CD4-positive, alpha-beta T cell treated with Interleukin-12 subunit alpha and Interleukin-12 subunit beta, for 1 hour (primary cell): Measurements from ENCODE around the gene ZNF165.
A peak's percentile ranks its signal among the peaks of the same experiment; 100 is the strongest.
"Not testable (repeated sequence)": the region's sequence is repeated elsewhere in the genome, so short reads cannot be mapped to it uniquely, and the experiment has no call there.

Experiments
- DNase-seq: peaks from one replicate; pipeline ENCODE4 v3.0.0-alpha.2; 2020

Gene ZNF165

DNA sequence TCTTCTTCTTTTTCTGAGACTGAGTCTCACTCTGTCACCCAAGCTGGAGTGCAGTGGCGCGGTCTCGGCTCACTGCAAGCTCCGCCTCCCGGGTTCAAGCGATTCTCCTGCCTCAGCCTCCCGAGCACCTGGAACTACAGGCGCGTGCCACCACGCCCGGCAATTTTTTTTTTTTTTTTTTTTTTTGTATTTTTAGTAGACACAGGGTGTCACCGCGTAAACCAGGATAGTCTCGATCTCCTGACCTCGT, at the start of gene ZNF165:
Gene ZNF165 (plus strand): TSS at position 188 of the 250 bp plus-strand sequence. CDS start 4,913 bp downstream, outside the sequence.
- not testable (repeated sequence) for DNase-seq

DNA sequence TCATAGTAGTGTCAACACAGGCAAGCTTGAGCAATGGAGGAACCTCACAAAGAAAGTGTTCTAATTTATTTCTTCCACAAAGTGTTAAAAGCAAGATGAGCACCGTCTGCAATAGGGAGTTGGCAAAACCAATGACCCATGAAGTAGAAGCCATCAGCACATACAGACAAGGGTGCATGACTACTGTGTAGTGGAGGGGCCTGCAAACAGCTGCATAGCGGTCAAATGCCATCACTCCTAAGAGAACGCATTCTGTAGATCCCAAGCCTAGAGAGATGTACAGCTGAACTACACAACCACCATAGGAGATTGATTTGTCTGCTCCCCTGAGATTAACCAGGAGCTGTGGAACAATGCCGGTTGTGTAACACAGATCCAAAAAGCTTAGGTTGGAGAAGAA, 26.8 kb upstream of the ZNF165 start:
- DNase-seq = no peak

DNA sequence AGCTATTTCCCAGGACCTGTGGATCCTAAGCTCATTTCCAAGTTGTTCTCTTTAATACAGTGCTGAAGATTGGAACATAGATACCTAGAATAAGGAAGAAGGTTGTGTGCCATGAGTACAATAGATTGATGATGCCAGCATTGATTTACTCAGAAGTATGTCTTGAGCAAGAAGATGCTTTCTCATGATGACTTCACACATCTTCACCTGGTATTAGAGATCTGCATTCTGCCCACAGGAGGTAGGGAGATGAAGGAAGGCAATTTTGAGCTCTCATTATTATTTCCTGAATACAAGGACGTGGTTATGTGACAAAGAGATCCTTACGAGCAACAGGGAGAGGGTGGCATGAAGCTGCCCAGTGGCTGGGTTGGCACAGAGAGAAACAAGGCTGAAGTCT, 20.0 kb upstream of the ZNF165 start:
- no peak for DNase-seq

DNA sequence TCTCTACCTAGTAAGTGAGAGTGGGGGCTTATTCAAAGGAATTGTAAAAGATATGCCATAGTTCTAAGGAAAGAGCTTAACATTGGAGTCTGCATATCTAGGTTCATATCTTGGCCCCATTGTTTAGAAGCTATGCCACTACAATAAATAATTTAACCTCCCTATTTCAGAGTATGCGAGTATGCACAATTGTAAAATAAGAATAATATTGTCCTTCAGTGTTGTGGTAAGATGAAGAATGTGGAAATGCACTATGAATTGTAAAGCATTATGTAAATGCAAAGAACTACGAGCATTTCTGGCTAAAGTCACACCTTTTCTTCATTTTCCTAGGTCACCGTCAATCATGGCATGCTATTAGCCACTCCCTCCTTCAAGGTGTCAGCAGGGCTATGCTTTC, 16.1 kb upstream of the ZNF165 start:
- no peak for DNase-seq

DNA sequence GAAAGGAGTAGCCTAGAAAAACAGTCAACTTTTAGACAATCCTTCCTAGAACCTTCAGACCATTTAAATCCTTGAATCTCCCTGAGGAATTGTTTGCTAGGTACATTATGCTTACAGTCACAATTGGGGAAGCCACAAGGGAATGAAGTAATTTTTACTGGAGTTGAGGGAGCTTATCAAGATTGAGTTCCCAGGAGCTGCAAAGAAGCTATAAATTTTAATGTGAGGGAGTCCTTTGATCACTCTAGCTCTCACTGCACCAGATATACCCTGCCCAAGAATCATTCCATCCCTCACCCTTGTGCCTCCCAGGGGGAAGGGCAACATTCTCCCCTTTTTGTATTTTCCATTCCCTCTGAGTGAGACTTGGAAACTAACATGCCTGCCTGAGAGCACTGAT, 12.3 kb upstream of the ZNF165 start:
- no peak for DNase-seq

DNA sequence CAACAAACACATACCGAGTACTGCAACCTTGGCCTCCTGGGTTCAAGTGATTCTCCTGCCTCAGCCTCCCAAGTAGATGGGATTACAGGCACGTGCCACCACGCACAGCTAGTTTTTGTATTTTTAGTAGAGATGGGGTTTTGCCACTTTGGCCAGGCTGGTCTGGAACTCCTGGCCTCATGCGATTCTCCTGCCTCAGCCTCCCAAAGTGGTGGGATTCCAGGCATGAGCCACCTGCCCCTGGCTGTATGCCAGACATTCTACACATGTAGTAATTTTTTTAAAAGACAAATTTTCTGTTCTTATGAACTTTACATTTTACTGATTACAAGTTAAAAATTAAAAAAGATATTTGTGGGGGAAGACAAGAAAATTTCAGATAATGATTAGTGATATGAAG, 9.4 kb upstream of the ZNF165 start:
- DNase-seq = not testable (repeated sequence)

DNA sequence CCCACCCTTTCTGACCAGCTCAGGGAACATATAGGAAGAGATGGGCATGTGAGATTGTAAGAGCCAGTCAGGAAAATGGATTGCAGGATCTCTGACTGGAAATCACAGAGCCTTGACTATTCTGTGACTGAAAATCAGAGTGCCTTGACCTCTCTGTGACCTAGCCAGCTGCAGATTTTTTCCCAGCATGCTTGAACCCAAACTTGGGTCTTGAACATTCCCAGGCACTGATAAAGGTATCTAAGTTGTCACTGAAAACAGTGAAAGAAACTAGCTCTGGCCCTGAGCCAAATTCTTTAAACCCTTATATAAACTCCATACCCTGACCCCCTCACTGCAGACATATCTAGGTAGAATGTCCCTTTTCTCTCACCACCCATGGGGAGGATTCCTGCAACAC, 2.3 kb upstream of the ZNF165 start:
- DNase-seq = no peak

DNA sequence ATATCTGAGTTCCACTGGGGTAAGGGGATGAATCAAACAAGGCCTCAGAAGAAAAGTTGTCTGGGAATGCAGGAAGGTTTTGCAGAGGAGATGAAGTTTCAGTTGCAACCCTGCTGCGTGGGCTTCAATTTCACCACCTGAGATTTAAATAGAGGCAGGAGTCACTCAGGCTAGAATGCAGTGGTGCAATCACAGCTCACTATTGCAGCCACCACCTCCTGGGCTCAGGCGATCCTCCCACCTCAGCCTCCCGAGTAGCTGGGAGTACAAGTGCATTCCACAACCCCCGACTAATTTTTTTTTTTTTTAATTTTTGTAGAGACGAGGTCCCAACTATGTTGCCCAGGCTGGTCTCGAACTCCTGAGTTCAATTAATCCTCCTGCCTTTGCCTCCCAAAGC, 1.5 kb upstream of the ZNF165 start:
- no peak for DNase-seq

DNA sequence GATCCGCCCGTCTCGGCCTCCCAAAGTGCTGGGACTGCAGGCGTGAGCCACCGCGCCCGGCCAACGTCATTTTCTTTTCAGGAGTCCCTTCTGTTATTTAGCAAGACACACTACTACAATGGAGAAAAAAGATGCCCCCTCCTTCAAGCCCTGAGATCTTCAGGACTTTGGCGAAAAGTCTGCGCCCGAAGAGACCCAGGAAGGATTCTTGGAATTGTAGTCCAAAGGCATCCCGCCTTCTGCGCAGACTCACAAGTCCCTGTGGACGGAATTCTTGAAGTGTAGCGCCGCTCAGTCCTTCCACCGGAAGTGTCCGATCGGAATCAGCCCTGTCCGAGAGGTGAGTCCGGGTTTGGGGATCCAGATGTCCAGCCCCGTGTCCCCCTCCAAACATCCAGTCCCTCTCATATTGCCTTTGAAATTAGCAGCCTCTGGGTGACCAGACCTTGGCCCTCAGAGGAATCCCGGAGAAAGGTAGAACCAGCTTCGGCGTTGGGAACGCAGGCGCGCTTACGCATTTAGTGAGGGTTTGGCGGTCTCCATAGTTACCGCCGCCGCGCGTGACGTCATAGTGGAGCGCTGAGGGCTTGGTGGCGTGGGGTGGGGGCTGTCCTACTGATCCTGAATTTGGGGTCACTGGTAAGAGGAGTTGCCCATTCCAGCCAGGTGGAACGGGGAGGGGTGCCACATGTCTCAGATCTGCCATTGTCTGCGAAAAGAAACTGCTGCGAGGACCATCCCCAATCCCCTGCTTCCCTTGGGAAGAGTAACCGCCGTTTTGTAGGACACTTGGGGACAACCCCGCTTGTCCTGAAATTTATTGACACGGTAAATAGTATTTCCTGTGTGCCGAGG, 490 bp downstream of the ZNF165 start:
- DNase-seq = peak; percentile 94

DNA sequence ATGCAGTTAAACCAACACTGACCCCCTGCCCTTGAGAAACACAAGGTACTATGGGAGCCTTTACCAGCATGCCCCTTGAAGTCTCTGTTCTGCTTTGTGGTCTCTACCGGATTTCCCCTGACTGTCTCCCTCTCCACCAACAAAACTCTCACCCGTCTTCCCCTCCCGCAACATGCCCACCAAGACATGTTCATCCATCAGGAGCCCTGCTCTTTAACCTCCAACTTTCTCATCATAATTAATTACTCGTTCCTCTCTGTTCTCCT, 1.1 kb downstream of the ZNF165 start:
- DNase-seq = peak; percentile 74

DNA sequence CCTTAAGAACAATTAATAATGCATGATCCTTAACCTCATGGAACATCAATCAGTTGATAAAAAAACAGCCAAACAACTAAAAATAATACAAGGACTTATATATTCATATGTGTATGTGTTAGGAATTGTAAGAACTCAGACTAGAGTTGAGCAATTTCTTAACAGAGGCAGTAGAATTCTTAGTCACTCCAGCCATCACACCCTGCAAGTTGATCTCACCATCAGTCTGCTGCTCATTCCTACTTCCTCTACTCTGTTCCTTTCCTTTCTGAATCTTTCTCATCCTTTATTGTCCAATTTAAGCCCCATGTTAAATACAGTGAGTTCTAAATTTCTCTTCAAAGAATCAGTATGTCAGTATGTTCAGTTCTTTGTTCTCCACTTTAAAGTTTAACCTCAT, 2.6 kb downstream of the ZNF165 start:
- DNase-seq = no peak

DNA sequence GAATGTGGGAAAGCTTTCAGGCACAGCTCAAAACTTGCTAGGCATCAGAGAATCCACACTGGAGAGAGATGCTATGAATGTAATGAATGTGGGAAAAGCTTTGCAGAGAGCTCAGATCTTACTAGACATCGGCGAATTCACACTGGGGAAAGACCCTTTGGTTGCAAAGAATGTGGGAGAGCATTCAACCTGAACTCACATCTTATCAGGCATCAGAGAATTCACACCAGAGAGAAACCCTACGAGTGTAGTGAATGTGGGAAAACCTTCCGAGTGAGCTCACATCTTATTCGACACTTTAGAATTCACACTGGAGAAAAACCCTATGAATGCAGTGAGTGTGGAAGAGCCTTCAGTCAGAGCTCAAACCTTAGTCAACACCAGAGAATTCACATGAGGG, 8.7 kb downstream of the ZNF165 start:
- DNase-seq = no peak

DNA sequence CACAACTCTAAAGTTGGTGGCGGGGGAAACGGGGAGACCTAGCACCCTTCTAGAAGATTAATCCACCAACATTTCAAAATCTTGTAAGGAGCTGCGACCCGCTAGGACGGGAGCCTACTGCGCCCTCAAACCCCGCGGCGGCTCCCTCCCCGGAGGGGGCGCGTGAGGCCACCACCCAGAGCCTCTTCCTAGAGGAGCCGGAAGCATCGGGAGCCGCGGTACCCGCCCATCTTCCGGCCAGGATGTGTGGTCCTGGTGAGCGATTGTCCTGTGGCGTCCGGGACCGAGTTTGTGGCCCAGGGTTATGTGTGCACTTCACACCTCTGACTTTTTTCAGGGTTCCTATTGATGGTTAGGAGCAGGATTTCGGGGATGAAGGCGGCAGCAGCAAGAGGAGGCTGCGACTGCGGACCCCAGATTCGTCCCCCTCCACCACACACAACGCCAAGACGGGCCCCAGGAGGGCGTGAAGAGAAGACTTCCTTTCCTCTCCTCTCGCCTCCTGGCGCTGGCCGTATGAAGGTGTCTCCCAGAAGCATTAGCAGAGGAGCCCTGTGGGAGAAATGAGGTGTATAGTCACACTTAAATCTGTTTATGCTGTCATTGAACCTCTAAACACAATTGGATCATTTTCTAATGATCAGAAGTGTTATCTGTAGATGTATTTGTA, 10.7 kb downstream of the ZNF165 start:
- no peak for DNase-seq

DNA sequence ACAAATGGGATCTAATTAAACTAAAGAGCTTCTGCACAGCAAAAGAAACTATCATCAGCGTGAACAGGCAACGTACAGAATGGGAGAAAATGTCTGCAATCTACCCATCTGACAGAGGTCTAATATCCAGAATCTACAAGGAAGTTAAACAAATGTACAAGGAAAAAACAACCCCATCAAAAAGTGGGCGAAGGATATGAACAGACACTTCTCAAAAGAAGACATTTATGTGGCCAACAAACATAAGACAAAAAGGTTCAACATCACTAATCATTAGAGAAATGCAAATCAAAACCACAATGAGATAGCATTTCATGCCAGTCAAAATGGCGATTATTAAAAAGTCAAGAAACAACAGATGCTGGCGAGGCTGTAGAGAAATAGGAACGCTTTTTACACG, 21.9 kb downstream of the ZNF165 start:
- DNase-seq = not testable (repeated sequence)

DNA sequence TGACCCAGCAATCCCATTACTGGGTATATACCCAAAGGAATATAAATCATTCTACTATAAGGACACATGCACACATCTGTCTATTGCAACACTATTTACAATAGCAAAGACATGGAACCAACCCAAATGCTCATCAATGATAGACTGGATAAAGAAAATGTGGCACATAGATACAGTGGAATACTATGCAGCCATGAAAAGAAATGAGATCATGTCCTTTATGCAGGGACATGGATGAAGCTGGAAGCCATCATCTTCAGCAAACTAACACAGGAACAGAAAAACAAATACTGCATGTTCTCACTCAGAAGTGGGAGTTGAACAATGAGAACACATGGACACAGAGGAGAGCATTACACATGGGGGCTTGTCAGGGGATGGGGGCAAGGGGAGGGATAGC, 22.3 kb downstream of the ZNF165 start:
- not testable (repeated sequence) for DNase-seq

DNA sequence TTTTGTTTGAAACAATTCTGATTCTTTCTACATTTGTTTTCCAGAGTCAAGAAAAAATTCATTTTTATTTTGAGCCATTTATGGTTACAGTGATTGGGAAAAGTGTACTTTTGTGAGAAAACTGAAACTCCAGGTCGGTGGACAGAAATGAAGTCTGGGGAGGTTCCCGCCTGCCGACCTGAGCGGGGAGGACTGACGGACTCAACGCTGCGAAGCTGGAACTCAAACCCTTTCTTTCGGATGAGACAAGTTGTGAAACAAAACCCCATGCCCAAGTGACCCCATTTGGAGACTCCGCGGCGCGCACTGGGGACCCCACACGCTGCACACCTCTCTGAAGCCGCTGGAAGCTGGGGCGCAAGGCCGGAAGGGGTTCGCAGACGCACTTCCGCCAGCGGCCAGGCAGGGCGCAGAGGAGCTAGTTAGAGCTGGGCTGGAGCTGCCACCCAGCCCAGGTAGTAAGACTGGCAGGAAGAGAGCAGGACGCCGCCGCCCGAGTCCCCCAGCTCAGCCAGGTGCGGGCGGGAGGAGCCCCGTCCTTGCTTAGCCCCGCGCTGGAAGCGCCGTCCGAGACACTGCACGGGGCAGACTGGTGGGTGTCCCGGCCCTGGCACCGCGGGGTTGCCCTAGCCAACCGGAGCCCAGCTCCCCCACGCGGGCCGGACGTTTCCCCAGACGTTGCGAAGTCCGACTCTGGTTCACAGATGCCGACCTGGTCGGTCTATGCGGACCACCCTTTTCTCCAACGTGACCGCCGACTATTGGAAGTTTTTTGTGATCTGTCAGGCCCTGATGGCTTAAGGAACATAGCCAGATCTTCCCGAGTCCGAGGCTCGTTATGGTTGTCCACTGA, 24.2 kb downstream of the ZNF165 start:
- DNase-seq = peak; percentile 87

DNA sequence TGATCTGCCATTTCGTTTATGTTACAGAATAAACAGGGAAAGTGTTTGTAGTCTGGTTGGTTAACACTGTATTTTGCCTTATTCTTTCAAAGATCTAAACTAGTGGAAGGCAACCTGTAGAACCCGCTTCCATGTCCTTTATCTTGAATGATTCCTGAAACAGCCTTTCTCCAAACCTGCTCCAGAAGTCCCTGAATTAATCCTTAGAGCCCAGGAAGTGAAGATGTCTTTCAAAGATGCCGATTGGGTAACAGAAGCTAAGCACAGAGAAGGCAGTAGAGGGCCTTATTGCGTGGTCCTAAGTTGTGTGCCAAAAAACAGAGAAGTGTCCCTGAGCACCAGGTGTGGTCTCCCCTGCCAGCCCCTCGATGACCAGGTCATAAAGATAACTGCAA, 24.9 kb downstream of the ZNF165 start:
- DNase-seq = peak; percentile 2

DNA sequence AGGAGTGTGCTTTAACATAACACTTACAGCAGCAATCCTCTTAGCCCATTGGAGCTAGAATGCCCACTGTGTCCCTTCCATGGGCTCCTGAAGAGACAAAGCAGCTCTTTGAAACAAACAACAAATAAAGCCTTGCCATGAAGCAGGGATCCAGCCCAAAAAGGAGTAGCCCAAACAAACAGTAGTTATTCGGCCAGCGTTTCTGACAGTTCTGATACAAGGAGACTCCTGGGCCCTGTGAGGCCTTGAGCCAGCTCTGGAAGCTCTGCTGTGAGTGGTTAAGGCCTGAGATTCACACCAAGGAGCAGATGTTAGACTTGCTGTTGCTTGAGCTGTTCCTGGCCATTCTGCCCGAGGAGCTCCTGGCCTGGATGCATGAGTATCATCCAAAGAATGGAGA, 27.1 kb downstream of the ZNF165 start:
- no peak for DNase-seq

DNA sequence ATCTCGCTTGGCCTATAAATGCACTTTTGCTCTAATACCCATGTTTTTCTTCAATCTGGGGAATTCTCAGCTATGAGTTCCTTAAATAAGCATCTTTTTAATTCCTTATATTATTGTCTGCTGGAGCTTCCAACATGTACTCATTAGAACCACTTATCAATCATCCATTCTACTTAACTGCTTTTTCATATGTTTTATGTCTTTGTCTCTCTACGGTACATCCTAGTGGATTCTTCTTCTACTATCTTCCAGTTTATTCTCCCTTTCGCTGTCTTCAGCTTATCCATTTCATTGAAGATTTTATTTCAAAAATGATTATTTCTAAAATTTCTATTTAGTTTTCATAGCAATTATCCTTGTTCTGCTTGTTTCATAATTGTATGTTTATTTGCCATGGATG, 31.6 kb downstream of the ZNF165 start:
- DNase-seq = no peak

DNA sequence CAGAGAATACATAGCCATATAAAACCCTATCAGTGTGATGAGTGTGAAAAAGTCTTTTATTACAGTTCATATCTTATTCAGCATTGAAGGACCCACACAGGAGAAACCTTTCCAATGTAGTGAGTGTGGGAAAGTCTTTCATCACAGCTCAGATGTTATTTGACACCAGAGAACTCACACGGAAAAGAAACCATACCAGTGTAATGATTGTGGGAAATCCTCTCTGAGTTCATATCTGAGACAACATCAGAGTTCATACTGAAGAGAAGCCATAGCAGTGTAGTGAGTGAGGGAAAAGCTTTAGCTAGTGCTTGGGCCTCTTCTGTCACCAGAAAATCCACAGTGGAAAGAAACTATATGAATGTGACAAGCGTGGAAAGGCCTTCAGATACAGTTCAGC, 35.4 kb downstream of the ZNF165 start:
- DNase-seq = no peak

DNA sequence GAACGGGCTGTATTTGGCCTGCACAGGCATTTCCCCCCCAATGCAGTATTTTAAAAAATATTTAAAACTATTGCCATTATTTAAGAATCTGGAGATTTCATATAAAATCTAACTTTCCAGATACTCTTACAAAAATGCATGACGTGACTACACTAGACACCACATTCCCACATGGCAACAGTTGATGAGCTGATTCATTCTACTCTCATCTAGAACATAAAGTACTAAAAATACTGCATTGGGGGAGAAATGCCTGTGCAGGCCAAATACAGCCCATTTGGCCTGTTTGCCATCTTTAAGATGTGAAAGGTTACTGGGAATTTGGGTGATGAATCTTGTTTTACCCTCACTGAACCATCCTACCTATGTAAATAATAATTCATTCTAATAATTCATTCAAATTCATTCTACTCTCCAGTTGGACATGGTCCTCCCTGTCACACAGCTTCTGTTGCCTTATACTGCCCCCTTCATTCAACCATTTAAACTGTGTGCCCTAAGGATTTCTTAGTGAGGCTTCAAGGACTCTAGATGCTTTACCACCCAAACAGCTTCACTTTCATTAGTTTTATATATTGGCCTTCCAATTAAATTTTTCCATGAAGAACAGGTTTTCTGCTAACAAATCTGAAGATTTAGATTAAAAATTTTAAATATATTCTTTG, 37.1 kb downstream of the ZNF165 start:
- DNase-seq = no peak

DNA sequence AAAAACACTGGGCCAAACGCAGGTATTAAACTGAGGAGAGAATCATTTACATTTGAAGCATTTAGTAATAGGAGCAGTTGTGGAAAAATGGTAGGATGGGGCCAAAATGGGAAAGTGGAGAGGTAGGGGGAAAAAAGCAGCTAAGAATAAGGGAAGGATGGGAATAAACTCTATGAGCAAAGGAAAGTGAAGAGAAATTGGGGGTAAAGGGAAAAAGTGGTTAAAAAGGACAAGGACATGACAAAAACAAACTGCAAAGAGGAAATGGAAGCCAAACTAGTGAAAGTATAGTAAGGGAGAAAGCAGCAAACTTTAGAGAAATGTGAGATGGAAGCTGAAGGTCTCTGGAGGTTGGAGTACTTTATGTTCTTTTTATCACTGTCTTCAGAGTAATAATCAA, 37.8 kb downstream of the ZNF165 start:
- DNase-seq = no peak

DNA sequence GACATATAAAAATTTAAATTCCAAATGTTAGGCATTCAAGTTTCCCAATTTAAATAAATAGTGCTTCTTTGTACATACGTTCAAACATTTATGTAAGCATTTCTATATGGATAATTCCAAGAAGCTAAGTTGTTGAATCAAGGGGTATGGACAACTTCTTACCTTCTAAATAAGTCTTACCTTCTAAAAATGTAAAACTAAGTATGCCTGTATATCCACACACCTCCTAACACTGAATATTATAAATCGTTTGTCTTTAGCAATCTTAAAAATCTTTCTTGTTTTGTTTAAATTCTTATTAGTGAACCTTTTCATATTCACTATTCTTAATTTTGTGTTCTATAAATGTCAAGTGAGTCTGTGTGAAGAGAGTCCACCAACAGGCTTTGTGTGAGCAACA, 41.5 kb downstream of the ZNF165 start:
- no peak for DNase-seq

DNA sequence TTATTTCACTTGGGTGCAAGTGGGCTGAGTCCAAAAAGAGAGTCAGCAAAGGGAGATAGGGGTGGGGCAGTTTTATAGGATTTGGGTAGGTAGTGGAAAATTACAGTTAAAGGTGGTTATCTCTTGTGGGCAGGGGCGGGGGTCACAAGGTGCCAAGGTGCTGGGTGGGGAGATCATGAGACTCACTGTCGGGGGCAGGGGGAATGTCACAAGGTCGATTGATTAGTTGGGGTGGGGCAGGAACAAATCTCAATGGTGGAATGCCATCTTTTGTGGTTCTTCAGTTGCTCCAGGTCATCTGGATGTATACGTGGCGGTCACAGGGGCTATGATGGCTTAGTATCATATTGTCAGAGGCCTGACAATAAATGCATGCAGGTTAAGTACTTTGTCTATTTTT, 41.9 kb downstream of the ZNF165 start:
- DNase-seq = not testable (repeated sequence)
